GM23338 (cell line): ENCODE data around the gene CHRNA4. TPM values are rescaled to one million over a fixed set of nuclear protein-coding genes. Genes with fewer than 3 reads are reported as not detected.

Experiments
- ATAC-seq: fragments of 200-7000 bp; cut with Tn5 transposase; 3 replicates; pipeline ENCODE4 v1.9.1; 2020
- DNase-seq: peaks from one replicate; pipeline ENCODE4 v3.0.0-alpha.2; 2015; ENCODE audit warnings: low spot score
- H2AFZ ChIP-seq: fragments of 200-600 bp; sonication (generic); 2 replicates; pipeline ENCODE4 v1.8.0; 2016; ENCODE audit warnings: antibody characterized with exemption, mild to moderate bottlenecking, moderate library complexity
- H3F3A ChIP-seq: fragments of 200-600 bp; sonication (generic); replicated peaks from 2 replicates; pipeline ENCODE4 v1.8.0; 2017; ENCODE audit warnings: antibody characterized with exemption, mixed run types, low read depth
- H3K27ac ChIP-seq: fragments of 200-600 bp; sonication (generic); 2 replicates; pipeline ENCODE4 v1.6.1; 2016; ENCODE audit warnings: low read depth
- H3K27me3 ChIP-seq: fragments of 200-600 bp; sonication (generic); 2 replicates; pipeline ENCODE4 v1.8.0; 2016; ENCODE audit warnings: mild to moderate bottlenecking, mixed run types, moderate library complexity; ENCODE audit not compliant: insufficient read depth
- H3K36me3 ChIP-seq: fragments of 200-600 bp; sonication (generic); 2 replicates; pipeline ENCODE4 v1.8.0; 2016; ENCODE audit warnings: mild to moderate bottlenecking; ENCODE audit not compliant: insufficient read depth
- H3K4me1 ChIP-seq: fragments of 200-600 bp; sonication (generic); 2 replicates; pipeline ENCODE4 v1.8.0; 2016; ENCODE audit warnings: mild to moderate bottlenecking, moderate library complexity; ENCODE audit not compliant: insufficient read depth
- H3K4me2 ChIP-seq: fragments of 200-600 bp; sonication (generic); 2 replicates; pipeline ENCODE4 v1.7.1; 2017; ENCODE audit warnings: mixed run types
- H3K4me3 ChIP-seq: fragments of 200-600 bp; sonication (generic); 2 replicates; pipeline ENCODE4 v1.6.1; 2016; ENCODE audit warnings: mixed run types
- H3K79me2 ChIP-seq: fragments of 200-600 bp; sonication (generic); replicated peaks from 2 replicates; pipeline ENCODE4 v1.8.0; 2017; ENCODE audit warnings: mild to moderate bottlenecking; ENCODE audit not compliant: insufficient read depth
- H3K9me2 ChIP-seq: fragments of 200-600 bp; sonication (generic); 2 replicates; pipeline ENCODE4 v1.8.0; 2017; ENCODE audit not compliant: insufficient read depth
- H4K20me1 ChIP-seq: fragments of 200-600 bp; sonication (generic); replicated peaks from 2 replicates; pipeline ENCODE4 v1.8.0; 2017; ENCODE audit warnings: mild to moderate bottlenecking; ENCODE audit not compliant: insufficient read depth
- H3K27ac Mint-ChIP-seq: 2 replicates; pipeline ENCODE4 v1.8.0; 2020; ENCODE audit warnings: inconsistent platforms, mild to moderate bottlenecking, moderate library complexity, mixed read lengths
- H3K27me3 Mint-ChIP-seq: 3 replicates; pipeline ENCODE4 v1.8.0; 2022; ENCODE audit warnings: low read depth, mild to moderate bottlenecking, moderate library complexity, mixed read lengths, inconsistent platforms; ENCODE audit not compliant: insufficient read depth, poor library complexity
- H3K36me3 Mint-ChIP-seq: 3 replicates; pipeline ENCODE4 v1.8.0; 2021; ENCODE audit warnings: low read depth, mild to moderate bottlenecking, inconsistent platforms, moderate library complexity, mixed read lengths
- H3K4me1 Mint-ChIP-seq: 3 replicates; pipeline ENCODE4 v1.8.0; 2020; ENCODE audit warnings: mild to moderate bottlenecking, inconsistent platforms, mixed read lengths
- H3K4me3 Mint-ChIP-seq: 3 replicates; pipeline ENCODE4 v1.8.0; 2021; ENCODE audit warnings: moderate library complexity, mild to moderate bottlenecking, inconsistent platforms, mixed read lengths
- H3K9me3 Mint-ChIP-seq: 3 replicates; pipeline ENCODE4 v1.8.0; 2020; ENCODE audit warnings: moderate library complexity, mild to moderate bottlenecking, inconsistent platforms, mixed read lengths
- CREB1 ChIP-seq: fragments of 250-450 bp; sonication (Bioruptor Pico); IDR thresholded peaks from 2 replicates; pipeline ENCODE4 v1.5.0; 2020; ENCODE audit warnings: low read depth, mild to moderate bottlenecking, moderate library complexity
- CTCF ChIP-seq, 2 experiments: fragments of 200-600 bp in 1 of 2; sonication (generic) in 1 of 2; conservative IDR thresholded peaks; 2 replicates each; pipeline versions ENCODE4 v1.5.1 to v1.6.1; 2016 to 2017; ENCODE audit warnings: antibody characterized with exemption in 2 of 2, low read depth in 2 of 2, mild to moderate bottlenecking in 2 of 2, moderate library complexity in 1 of 2
- ETS1 ChIP-seq: IDR thresholded peaks from 2 replicates; pipeline ENCODE4 v1.6.1; 2016; ENCODE audit warnings: antibody characterized with exemption
- EZH2 ChIP-seq: fragments of 200-600 bp; sonication (generic); IDR thresholded peaks from one replicate; pipeline ENCODE4 v1.8.0; 2017; ENCODE audit warnings: antibody characterized with exemption, mild to moderate bottlenecking, low read depth; ENCODE audit not compliant: unreplicated experiment
- EZH2phosphoT487 ChIP-seq: fragments of 200-600 bp; sonication (generic); IDR thresholded peaks from one replicate; pipeline ENCODE4 v1.8.1; 2018; ENCODE audit warnings: antibody characterized with exemption; ENCODE audit not compliant: unreplicated experiment
- JUNB ChIP-seq: IDR thresholded peaks from one replicate; pipeline ENCODE4 v1.6.1; 2016; ENCODE audit warnings: antibody characterized with exemption; ENCODE audit not compliant: unreplicated experiment
- NANOG ChIP-seq: IDR thresholded peaks from 2 replicates; pipeline ENCODE4 v1.6.1; 2016; ENCODE audit warnings: antibody characterized with exemption, borderline replicate concordance
- POLR2AphosphoS5 ChIP-seq: IDR thresholded peaks from 2 replicates; pipeline ENCODE4 v1.6.1; 2016; ENCODE audit warnings: antibody characterized with exemption, low read depth
- REST ChIP-seq: IDR thresholded peaks from one replicate; pipeline ENCODE4 v1.6.1; 2018; ENCODE audit warnings: antibody characterized with exemption; ENCODE audit not compliant: unreplicated experiment
- STAT1 ChIP-seq: IDR thresholded peaks from one replicate; pipeline ENCODE4 v1.6.1; 2016; ENCODE audit warnings: antibody characterized with exemption; ENCODE audit not compliant: unreplicated experiment
- ZNF114 ChIP-seq: fragments of 250-450 bp; sonication (Bioruptor Pico); IDR thresholded peaks from 2 replicates; pipeline ENCODE4 v1.5.0; 2020; ENCODE audit warnings: mild to moderate bottlenecking, moderate library complexity
- ZNF331 ChIP-seq: fragments of 250-450 bp; sonication (Bioruptor Pico); IDR thresholded peaks from 2 replicates; pipeline ENCODE4 v1.5.0; 2020; ENCODE audit warnings: low read depth, mild to moderate bottlenecking, moderate library complexity
- polyA plus RNA-seq: library from polyadenylated mRNA; unstranded; fragments of >200 nt; fragmentation: Nextera tagmentation; extraction: Ambion mirVana; gene quantifications from 2 replicates; pipeline ENCODE4 v1.2.1, GENCODE V29; 2016
- total RNA-seq: library from RNA; depleted of rRNA; stranded (reverse); fragments of >200 nt; shearing (Covaris generic); gene quantifications from 2 replicates; pipeline ENCODE4 v1.2.3, GENCODE V29; 2014

Gene CHRNA4
- total and polyA plus RNA-seq, 2 experiments from 2014 or later = 2.7 to 3.9 TPM

GRCh38 chr20:63369024-63369530, 7.9 kb upstream of the CHRNA4 start (continued):
- TF ChIP-seq CTCF (conservative IDR thresholded peaks at IDR 0.05; ENCODE audit: low read depth in 2 of 2) (no peak), CREB1 (CRISPR knock-in tag) (no peak), STAT1 (no peak), ZNF114 (no peak), JUNB (no peak), ZNF331 (CRISPR knock-in tag) (no peak), ETS1 (no peak), EZH2phosphoT487 (no peak), REST (no peak)

- H3K27me3 ChIP-seq = no peaks in the 10 kb centered on the region
- ATAC-seq (no peak), DNase-seq (no peak)
- Mint-ChIP-seq H3K4me1 (peaks cover 13% of the 10 kb centered on the region), H3K9me3 (no peaks in the 10 kb centered on the region), H3K4me3 (no peak overlapping the region), H3K27ac (no peak overlapping the region), H3K36me3 (no peaks in the 10 kb centered on the region), H3K27me3 (peaks cover 8% of the 10 kb centered on the region)
- H3K27ac ChIP-seq = no peak overlapping the region
- H3F3A ChIP-seq = no peaks in the 10 kb centered on the region
- TF ChIP-seq EZH2phosphoT487 (no peak), EZH2 (no peak), JUNB (no peak), REST (no peak), NANOG (no peak), ZNF114 (no peak), POLR2AphosphoS5 (no peak), CREB1 (CRISPR knock-in tag) (no peak), CTCF (conservative IDR thresholded peaks at IDR 0.05; ENCODE audit: low read depth in 2 of 2) (no peak)
- no peaks in the 10 kb centered on the region for H3K9me2 ChIP-seq
- no peaks in the 10 kb centered on the region for H3K4me1 ChIP-seq
- H4K20me1 ChIP-seq = no peaks in the 10 kb centered on the region
- H3K79me2 ChIP-seq = no peaks in the 10 kb centered on the region
- no peaks in the 10 kb centered on the region for H3K36me3 ChIP-seq
- H3K4me2 ChIP-seq = no peak overlapping the region
- no peak overlapping the region for H2AFZ ChIP-seq
- no peak overlapping the region for H3K4me3 ChIP-seq
These were observed 7.0 kb upstream of the CHRNA4 start for GRCh38 chr20:63368151-63368550.
